Measurements from ENCODE around the gene TRIM72.
"Not testable (repeated sequence)": the region's sequence is repeated elsewhere in the genome, so short reads cannot be mapped to it uniquely, and the experiment has no call there.

The TRIM72 gene

GRCh38 chr16:31213877-31214707 lies at the start of gene TRIM72:
TRIM72 (plus strand) TSS chr16:31214119; CDS start chr16:31214739, 620 bp downstream.
- DNase-seq: no peak

GRCh38 chr16:31167315-31167714 lies 46.6 kb upstream of the TRIM72 start:
- TF ChIP-seq CTCF (IDR thresholded peaks at IDR 0.05): no peak
- Mint-ChIP-seq H3K4me1 (peaks cover 19% of the 10 kb centered on the region), H3K4me3 (no peak overlapping the region), H3K36me3 (ENCODE audit: low read depth) (no peaks in the 10 kb centered on the region), H3K27ac (no peak overlapping the region), H3K9me3 (no peaks in the 10 kb centered on the region), H3K27me3 (ENCODE audit: low read depth, poor library complexity) (peaks cover 4% of the 10 kb centered on the region)
- DNase-seq: no peak

More at GRCh38 chr16:31213877-31214707, at the start of gene TRIM72:
- Mint-ChIP-seq H3K27ac (no peak within 1 kb of the TSS), H3K4me1 (peaks cover 28% of the 10 kb centered on the region), H3K27me3 (ENCODE audit: low read depth, poor library complexity) (peaks cover 95% of the 10 kb centered on the region), H3K36me3 (ENCODE audit: low read depth) (no peaks in the 10 kb centered on the region), H3K9me3 (no peaks in the 10 kb centered on the region), H3K4me3 (peak within 1 kb of the TSS; percentile 78)
- no peak for TF ChIP-seq CTCF (IDR thresholded peaks at IDR 0.05)

- Mint-ChIP-seq H3K9me3 (no peaks in the 10 kb centered on the region), H3K27me3 (ENCODE audit: low read depth, poor library complexity) (no peaks in the 10 kb centered on the region), H3K4me3 (no peak overlapping the region), H3K27ac (peak overlapping the region; percentile 77), H3K36me3 (ENCODE audit: low read depth) (no peaks in the 10 kb centered on the region), H3K4me1 (peaks cover 24% of the 10 kb centered on the region)
- no peak for TF ChIP-seq CTCF (IDR thresholded peaks at IDR 0.05)
- no peak for DNase-seq
Observed at GRCh38 chr16:31168848-31169247, 45.1 kb upstream of the TRIM72 start.

- not testable (repeated sequence) for H3K9me3 Mint-ChIP-seq; H3K36me3 Mint-ChIP-seq (ENCODE audit: low read depth); DNase-seq; H3K27ac Mint-ChIP-seq; H3K27me3 Mint-ChIP-seq (ENCODE audit: low read depth, poor library complexity); H3K4me3 Mint-ChIP-seq
- peaks cover 30% of the 10 kb centered on the region for H3K4me1 Mint-ChIP-seq
Observed at GRCh38 chr16:31170048-31170447, 43.9 kb upstream of the TRIM72 start.

GRCh38 chr16:31177136-31177535 lies 36.8 kb upstream of the TRIM72 start:
- H3K27ac Mint-ChIP-seq: peak overlapping the region; percentile 78
- no peaks in the 10 kb centered on the region for H3K27me3 Mint-ChIP-seq (ENCODE audit: low read depth, poor library complexity)
- H3K9me3 Mint-ChIP-seq: no peaks in the 10 kb centered on the region
- H3K4me1 Mint-ChIP-seq: peaks cover 36% of the 10 kb centered on the region
- TF ChIP-seq CTCF (IDR thresholded peaks at IDR 0.05): no peak
- no peak for DNase-seq
- H3K36me3 Mint-ChIP-seq (ENCODE audit: low read depth): peaks cover 10% of the 10 kb centered on the region
- H3K4me3 Mint-ChIP-seq: no peak overlapping the region

GRCh38 chr16:31179219-31179746 lies 34.6 kb upstream of the TRIM72 start:
- Mint-ChIP-seq H3K4me1 (peaks cover 51% of the 10 kb centered on the region), H3K27ac (peak overlapping the region; percentile 96), H3K27me3 (ENCODE audit: low read depth, poor library complexity) (no peaks in the 10 kb centered on the region), H3K36me3 (ENCODE audit: low read depth) (peaks cover 31% of the 10 kb centered on the region), H3K4me3 (peak overlapping the region; percentile 99), H3K9me3 (no peaks in the 10 kb centered on the region)
- TF ChIP-seq CTCF (IDR thresholded peaks at IDR 0.05): no peak
- DNase-seq: no peak
